GM12878 (cell line): ENCODE data around the gene DELE1. TPM values are rescaled to one million over a fixed set of nuclear protein-coding genes. Genes with fewer than 3 reads are reported as not detected.

Experiments
- ATAC-seq: fragments of 200-7000 bp; cut with Tn5 transposase; 3 replicates; pipeline ENCODE4 v1.9.1; 2020; ENCODE audit warnings: mild to moderate bottlenecking, moderate library complexity
- BruUV-seq: library from RNA; stranded (reverse); fragments of 400-500 nt; replicated peaks from 2 replicates; lab custom pipeline; 2021; lab: Mats Ljungman, UMichigan
- CTCF ChIA-PET: fragments of 300-600 bp; sonication (Branson Sonifier 250); formaldehyde crosslinking; extraction: SDS; loops from one replicate; lab custom pipeline; 2021; ENCODE audit warnings: inconsistent platforms; lab: Yijun Ruan, JAX
- POLR2A ChIA-PET: fragments of 350-600 bp; formaldehyde crosslinking; extraction: SDS; loops from one replicate; lab custom pipeline; 2021; ENCODE audit warnings: inconsistent platforms; lab: Charles Lee
- RAD21 ChIA-PET: fragments of 300-600 bp; sonication (Branson Sonifier 250); formaldehyde crosslinking; loops from one replicate; lab custom pipeline; 2023; ENCODE audit warnings: antibody characterized with exemption; ENCODE audit not compliant: unreplicated experiment; lab: Charles Lee
- SMC1A ChIA-PET: fragments of 300-600 bp; sonication (Branson Sonifier 250); formaldehyde crosslinking; loops from one replicate; lab custom pipeline; 2023; ENCODE audit not compliant: unreplicated experiment, uncharacterized antibody; lab: Charles Lee
- DNase-seq: peaks from one replicate; pipeline ENCODE4 v3.0.0-alpha.2; 2011; ENCODE audit warnings: low read depth, low spot score
- FAIRE-seq: peaks from 3 replicates; lab custom pipeline; 2011; peaks lifted over from hg19 to GRCh38; lab: Jason Lieb, UNC
- H2AFZ ChIP-seq: 2 replicates; pipeline ENCODE4 v1.6.0; 2011; ENCODE audit warnings: low read depth, low read length, control low read depth; ENCODE audit not compliant: control insufficient read depth
- H3K27ac ChIP-seq: 2 replicates; pipeline ENCODE4 v1.5.1; 2011; ENCODE audit warnings: control low read depth; ENCODE audit not compliant: control insufficient read depth, insufficient read depth
- H3K27me3 ChIP-seq, 2 experiments: replicated peaks in 1 of 2; 2 replicates each; pipeline versions ENCODE4 v1.6.0 to v1.6.1; 2011; ENCODE audit warnings: low read length in 1 of 2; ENCODE audit not compliant: control insufficient read depth in 2 of 2, insufficient read depth in 2 of 2
- H3K36me3 ChIP-seq, 2 experiments: 2 replicates each; pipeline ENCODE4 v1.5.1; 2011; ENCODE audit warnings: low read length in 1 of 2; ENCODE audit not compliant: control insufficient read depth in 2 of 2, insufficient read depth in 2 of 2
- H3K4me1 ChIP-seq: 2 replicates; pipeline ENCODE4 v1.6.1; 2011; ENCODE audit warnings: mild to moderate bottlenecking, low read length, moderate library complexity, mixed read lengths; ENCODE audit not compliant: control insufficient read depth, insufficient read depth
- H3K4me2 ChIP-seq: 2 replicates; pipeline ENCODE4 v1.6.0; 2011; ENCODE audit warnings: control low read depth; ENCODE audit not compliant: control insufficient read depth, insufficient read depth
- H3K4me3 ChIP-seq: fragments of 200-600 bp; sonication (generic); 2 replicates; pipeline ENCODE4 v1.5.1; 2016
- H3K79me2 ChIP-seq: 2 replicates; pipeline ENCODE4 v1.6.0; 2011; ENCODE audit warnings: low read length; ENCODE audit not compliant: control insufficient read depth, insufficient read depth
- H3K9ac ChIP-seq: 2 replicates; pipeline ENCODE4 v1.8.0; 2011; ENCODE audit warnings: low read length, control low read depth, mixed read lengths; ENCODE audit not compliant: control insufficient read depth, insufficient read depth
- H3K9me3 ChIP-seq: replicated peaks from 3 replicates; pipeline ENCODE4 v1.5.1; 2011; ENCODE audit warnings: mild to moderate bottlenecking, low read length; ENCODE audit not compliant: control insufficient read depth, insufficient read depth
- H4K20me1 ChIP-seq: 2 replicates; pipeline ENCODE4 v1.6.0; 2011; ENCODE audit not compliant: control insufficient read depth, insufficient read depth
- MEF2B ChIP-seq: fragments of 450-650 bp; IDR thresholded peaks from 2 replicates; pipeline ENCODE4 v1.6.1; 2018; ENCODE audit warnings: mild to moderate bottlenecking, moderate library complexity; ENCODE audit not compliant: partially characterized antibody, poor library complexity, severe bottlenecking
- RAD21 ChIP-seq: IDR thresholded peaks from 2 replicates; pipeline ENCODE4 v1.6.1; 2011; ENCODE audit warnings: mild to moderate bottlenecking, low read depth, low read length, moderate library complexity; ENCODE audit not compliant: insufficient read depth
- SIN3A ChIP-seq: IDR thresholded peaks from 2 replicates; pipeline ENCODE4 v1.6.1; 2012; ENCODE audit warnings: low read depth, low read length, improper control_type of control experiment
- WGBS: methylation state at CpG from one replicate; pipeline ENCODE4 v1.1.6; 2016; ENCODE audit warnings: low lambda C conversion rate; ENCODE audit not compliant: insufficient replicate concordance, insufficient coverage; ENCODE audit errors: missing lambda C conversion rate; 5-methylcytosine and 5-hydroxymethylcytosine counted together
- in situ Hi-C: fragments of 300-500 bp; cut with MboI; formaldehyde crosslinking; loops from 9 replicates; pipeline ENCODE4 v1.14.3; 2018; ENCODE audit warnings: mixed read lengths
- intact Hi-C: fragments of 100-400 bp; cut with micrococcal nuclease; formaldehyde crosslinking; loops from one replicate; pipeline ENCODE4 v1.14.2; 2022; ENCODE audit not compliant: unreplicated experiment
- polyA plus RNA-seq, 11 experiments: library from polyadenylated mRNA; depleted of rRNA in 4 of 11; unstranded in 6 of 11; stranded (reverse) in 5 of 11; fragments of >200 nt; fragmentation: Nextera tagmentation in 4 of 11; fragmentation: Illumina TruSeq in 1 of 11; extraction: Ambion mirVana in 4 of 11; extraction: Trizol in 1 of 11; gene quantifications; 1 replicate in 1 of 11; 2 replicates in 10 of 11; pipeline versions ENCODE4 v1.2.1 to v1.2.3, GENCODE V29; 2011 to 2016; ENCODE audit warnings: inconsistent platforms in 2 of 11, missing spikeins in 2 of 11, low read depth in 1 of 11
- total RNA-seq, 4 experiments: library from RNA; depleted of rRNA in 3 of 4; stranded (reverse); fragments of >200 nt in 3 of 4; fragmentation: Illumina TruSeq in 1 of 4; extraction: Trizol in 1 of 4; gene quantifications; 2 replicates each; pipeline versions ENCODE4 v1.2.1 to v1.2.3, GENCODE V29; 2013 to 2021
- TF ChIP-seq, protein P1 (sequence below), 3 experiments: IDR thresholded peaks in 2 of 3; conservative IDR thresholded peaks in 1 of 3; 2 replicates each; pipeline ENCODE4 v1.5.1; 2011; ENCODE audit warnings: low read depth in 3 of 3, low read length in 3 of 3, mild to moderate bottlenecking in 3 of 3, control low read depth in 2 of 3, moderate library complexity in 2 of 3, inconsistent platforms in 1 of 3, mixed read lengths in 1 of 3; ENCODE audit not compliant: control insufficient read depth in 2 of 3, insufficient read depth in 1 of 3; ENCODE audit errors: extremely low read depth in 1 of 3

DELE1 gene
- total and polyA plus RNA-seq, 10 of the 15 experiments (the other 5 are each of a cell fraction or from before 2014, with no cell fraction given): 18.9 to 71.4 (median 47.6) TPM

DNA sequence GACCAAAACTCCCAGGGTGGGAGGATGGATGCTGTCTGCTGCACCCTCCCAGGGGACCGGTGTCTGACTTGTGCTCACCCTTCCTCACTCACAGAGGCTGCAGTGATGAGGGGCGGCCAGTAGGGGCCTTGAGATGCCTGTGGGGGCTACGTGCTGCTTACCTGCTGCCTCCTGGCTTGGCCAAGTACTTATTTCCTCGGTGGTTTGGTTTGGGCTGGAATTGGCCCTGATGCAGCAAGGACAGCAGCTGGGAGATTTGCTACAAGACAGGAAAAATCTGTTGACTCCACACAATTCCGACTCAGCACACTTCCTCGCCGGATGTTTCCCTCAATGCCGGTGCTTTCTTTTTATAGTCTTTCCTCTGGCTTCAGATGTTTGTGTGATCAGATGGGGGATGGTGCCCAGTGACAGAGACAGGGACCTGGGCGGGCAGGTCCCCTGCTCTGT, 27.7 kb downstream of the DELE1 start:
- BruUV-seq: no TSS peak
- POLR2A ChIA-PET: no interaction called here
- H3K4me3 ChIP-seq: no peak overlapping the region
- no peaks in the 10 kb centered on the region for H3K4me1 ChIP-seq
- in situ Hi-C loops (no loop called here), intact Hi-C loops (no loop called here)
- SMC1A ChIA-PET: interaction anchor here (1.2 kb wide), 1 partner anchor 10 kb away, joined by 3 read pairs; no protein-coding TSS in a partner anchor
- RAD21 ChIA-PET: no interaction called here
- H2AFZ ChIP-seq: no peak overlapping the region; the same call in 1 of the 2 replicates
- no peak overlapping the region for H3K9ac ChIP-seq
- TF ChIP-seq MEF2B (peak; percentile 15), SIN3A (no peak), RAD21 (0 out of 2 replicates have a peak, but pooled peaks have one; percentile 2)
- TF ChIP-seq, protein P1, sequence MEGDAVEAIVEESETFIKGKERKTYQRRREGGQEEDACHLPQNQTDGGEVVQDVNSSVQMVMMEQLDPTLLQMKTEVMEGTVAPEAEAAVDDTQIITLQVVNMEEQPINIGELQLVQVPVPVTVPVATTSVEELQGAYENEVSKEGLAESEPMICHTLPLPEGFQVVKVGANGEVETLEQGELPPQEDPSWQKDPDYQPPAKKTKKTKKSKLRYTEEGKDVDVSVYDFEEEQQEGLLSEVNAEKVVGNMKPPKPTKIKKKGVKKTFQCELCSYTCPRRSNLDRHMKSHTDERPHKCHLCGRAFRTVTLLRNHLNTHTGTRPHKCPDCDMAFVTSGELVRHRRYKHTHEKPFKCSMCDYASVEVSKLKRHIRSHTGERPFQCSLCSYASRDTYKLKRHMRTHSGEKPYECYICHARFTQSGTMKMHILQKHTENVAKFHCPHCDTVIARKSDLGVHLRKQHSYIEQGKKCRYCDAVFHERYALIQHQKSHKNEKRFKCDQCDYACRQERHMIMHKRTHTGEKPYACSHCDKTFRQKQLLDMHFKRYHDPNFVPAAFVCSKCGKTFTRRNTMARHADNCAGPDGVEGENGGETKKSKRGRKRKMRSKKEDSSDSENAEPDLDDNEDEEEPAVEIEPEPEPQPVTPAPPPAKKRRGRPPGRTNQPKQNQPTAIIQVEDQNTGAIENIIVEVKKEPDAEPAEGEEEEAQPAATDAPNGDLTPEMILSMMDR (IDR thresholded peaks at IDR 0.05 in 2 of 3, conservative IDR thresholded peaks at IDR 0.05 in 1 of 3; ENCODE audit: control insufficient read depth in 2 of 3, extremely low read depth in 1 of 3, insufficient read depth in 1 of 3, low read depth in 3 of 3, low read length in 3 of 3): peak; percentile 17 to 66 (median 61); a peak in 4 of 6 replicates
- ATAC-seq (peak; percentile 92), FAIRE-seq (peak; percentile 52), DNase-seq (no peak)
- H3K27ac ChIP-seq: no peak overlapping the region
- no peaks in the 10 kb centered on the region for H3K9me3 ChIP-seq
- CTCF ChIA-PET: interaction anchor here (1.5 kb wide), 1 partner anchor 9 kb away, joined by 10 read pairs; no protein-coding TSS in a partner anchor
- WGBS: 7% methylated on average over 9 of the region's 9 CpGs
- H3K79me2 ChIP-seq: no peaks in the 10 kb centered on the region
- H3K27me3 ChIP-seq: no peaks in the 10 kb centered on the region
- H3K4me2 ChIP-seq: no peak overlapping the region
- no peaks in the 10 kb centered on the region for H3K36me3 ChIP-seq
- H4K20me1 ChIP-seq: no peaks in the 10 kb centered on the region
